Activated CD8-positive, alpha-beta memory T cell treated with anti-CD3 and anti-CD28 coated beads for 1 hour (primary cell): ENCODE results near the gene CHORDC1.
"Not testable (repeated sequence)": the region's sequence is repeated elsewhere in the genome, so short reads cannot be mapped to it uniquely, and the experiment has no call there.

Source experiments
- DNase-seq, 2 donors: peaks; one replicate each; pipeline ENCODE4 v3.0.0-alpha.2; 2020; ENCODE audit warnings: low read depth in 1 of 2; ENCODE audit errors: extremely low read depth in 1 of 2

The CHORDC1 gene

DNA sequence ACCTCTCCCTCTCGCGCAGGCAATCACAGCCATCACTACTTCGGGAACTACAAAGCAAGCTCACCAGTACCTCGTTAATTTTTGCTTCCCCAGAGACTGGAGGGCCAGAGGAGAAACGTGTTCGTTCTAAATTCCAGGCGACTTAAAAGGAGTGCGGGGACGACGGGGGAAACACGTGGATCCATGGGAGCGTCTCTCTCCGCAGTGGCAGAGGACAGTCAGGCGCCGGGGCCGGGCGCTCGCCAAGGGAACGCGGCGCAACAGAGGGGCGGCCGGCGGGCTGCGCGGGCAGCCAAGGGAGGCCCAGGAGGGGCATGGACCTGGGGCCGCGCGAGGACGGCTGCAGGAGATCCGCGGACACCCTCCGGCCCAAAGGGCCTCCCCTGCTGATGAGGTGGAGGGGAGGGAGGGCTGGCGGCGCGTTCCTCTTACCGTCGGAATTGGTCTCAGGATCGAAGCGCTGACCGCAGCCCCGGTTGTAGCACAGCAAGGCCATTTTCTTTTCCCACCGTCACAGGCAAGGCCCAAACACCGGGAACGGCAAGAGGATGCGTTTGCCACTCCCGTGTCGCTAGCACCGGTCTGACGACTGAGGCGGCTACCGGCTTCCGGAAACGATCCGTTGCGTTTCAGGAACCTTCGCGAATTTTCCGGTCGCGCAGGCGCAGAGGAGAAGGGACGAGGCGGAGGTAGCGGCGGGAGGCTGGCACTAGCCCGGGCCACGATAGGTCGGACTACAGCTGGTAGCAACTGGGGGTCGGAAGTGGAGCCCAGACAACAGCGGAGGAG, at the start of gene CHORDC1:
Gene CHORDC1 (minus strand): TSS at position 591 of the 789 bp plus-strand sequence. CDS start 95 bp downstream, at position 496.
- peak; percentile 81 to 93 for DNase-seq

DNA sequence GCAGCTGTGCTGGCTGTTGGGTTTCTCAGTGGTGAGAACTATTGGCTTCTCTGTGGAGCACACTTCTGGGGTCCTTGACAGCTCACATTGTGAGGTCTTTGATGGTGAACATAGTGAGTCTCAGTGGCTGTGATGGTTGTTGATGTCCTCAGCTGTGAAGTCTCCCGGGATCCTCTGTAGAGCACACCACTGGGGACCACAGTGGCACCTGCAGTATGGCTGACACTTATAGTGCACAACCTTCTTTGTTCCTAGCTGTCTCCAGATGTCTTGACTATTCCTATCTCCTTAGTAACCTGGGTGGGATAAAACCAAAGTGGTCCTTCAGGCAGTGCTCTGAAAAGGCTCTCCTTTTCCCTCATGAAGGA, 34.3 kb upstream of the CHORDC1 start:
- no peak for DNase-seq

DNA sequence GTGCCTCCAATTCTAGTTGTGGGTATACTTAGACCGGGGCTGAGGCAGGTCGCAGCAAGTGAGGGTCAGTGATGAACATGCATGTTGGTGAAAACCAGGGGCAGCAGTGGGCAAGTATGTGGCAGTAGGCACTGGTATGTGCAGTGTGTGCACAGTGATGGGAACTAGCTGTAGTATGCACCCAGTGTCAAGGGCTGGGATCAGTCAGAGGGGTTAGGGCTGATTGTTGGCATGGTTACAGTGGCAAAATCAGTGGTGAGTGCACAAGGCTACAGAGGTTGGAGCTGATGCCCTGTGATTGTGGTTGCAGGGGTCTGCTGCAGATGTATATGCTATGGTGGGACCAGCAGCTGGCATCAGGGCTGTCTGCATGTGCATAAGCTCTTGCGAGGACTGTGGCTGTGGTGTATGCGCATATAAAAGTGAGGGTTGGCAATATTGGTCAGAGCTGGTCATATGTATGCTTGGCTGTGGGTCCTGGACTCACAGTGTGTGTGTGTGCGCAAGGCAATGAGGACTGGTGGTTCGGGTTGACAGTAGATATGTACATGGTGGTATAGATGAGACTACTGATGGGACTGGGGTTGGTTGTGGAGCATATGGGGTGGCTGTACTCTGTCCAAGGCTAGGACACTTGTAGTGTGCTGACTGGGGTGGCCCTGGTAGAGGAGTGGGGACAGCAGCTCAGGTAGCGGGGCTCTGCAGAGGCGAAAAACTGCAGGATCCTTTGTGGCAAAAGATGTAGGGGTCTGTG, 33.7 kb upstream of the CHORDC1 start:
- no peak for DNase-seq

DNA sequence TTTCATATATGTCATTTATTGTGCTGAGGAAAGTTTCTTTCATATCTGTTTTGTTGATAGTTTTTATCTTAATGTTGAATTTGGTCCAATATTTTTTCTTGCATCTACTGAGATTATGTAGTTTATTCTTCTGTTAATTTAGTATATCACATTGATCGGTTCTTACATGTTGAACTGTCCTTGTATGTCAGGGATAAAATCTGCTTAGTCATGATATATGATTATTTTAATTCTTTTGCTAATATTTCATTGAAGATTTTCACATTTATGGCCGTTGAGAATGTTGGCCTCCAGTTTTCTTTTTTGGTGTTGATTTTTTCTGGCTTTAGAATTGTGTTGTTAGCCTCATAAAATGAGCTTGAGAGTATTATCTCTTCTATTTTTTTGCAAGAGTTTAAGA, 31.2 kb upstream of the CHORDC1 start:
- no peak for DNase-seq

DNA sequence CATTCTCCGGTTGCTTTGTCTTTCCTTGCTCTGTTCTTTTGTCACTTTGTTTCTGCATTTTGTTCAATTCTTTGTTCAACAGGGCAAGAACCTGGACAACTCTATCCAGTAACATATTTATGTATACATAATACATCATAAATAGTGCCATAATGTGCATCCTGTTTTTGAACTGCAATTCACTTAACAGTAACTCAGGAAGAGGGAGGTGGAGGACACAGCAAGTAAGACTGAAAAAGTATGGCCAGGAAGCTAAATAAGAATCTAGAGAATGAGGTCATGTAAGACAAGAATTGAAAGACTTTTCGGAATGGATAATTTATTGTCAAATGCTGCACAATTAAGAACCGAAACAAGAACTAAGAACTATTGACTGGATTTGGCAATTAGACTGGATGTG, 29.2 kb upstream of the CHORDC1 start:
- no peak for DNase-seq

DNA sequence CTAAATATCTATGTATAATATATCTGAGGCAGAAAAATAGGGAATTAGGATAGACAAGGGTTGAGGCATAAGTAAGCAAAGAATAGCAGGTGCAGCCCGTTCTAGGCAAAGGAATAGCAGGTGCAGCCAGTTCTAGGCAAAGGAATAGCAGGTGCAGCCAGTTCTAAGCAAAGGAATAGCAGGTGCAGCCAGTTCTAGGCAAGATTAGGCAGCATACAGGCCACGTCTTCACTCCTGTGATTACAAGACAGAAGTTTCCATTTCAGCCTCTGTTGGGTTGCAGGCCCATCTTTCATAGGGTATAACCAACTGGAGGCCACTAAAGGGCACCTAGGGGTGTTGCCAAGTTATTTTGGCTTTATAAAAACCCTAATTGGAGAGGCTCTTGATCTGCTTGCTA, 28.8 kb upstream of the CHORDC1 start:
- no peak for DNase-seq

DNA sequence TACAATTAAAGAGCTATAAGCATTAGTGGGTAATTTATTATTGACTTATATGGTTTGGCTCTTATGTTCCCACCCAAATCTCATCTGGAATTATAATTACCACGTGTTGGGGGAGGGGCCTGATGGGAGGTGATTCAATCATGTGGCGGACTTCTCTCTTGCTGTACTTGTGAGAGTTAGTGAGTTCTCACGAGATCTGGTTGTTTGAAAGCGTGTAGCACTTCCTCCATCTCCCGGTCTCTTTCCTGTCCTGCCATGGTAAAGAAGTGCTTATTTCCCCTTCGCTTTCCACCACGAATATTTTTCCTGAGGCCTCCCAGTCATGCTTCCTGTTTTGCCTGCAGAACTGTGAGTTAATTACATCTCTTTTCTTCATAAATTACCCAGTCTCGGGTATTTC, 28.1 kb upstream of the CHORDC1 start:
- DNase-seq: no peak

DNA sequence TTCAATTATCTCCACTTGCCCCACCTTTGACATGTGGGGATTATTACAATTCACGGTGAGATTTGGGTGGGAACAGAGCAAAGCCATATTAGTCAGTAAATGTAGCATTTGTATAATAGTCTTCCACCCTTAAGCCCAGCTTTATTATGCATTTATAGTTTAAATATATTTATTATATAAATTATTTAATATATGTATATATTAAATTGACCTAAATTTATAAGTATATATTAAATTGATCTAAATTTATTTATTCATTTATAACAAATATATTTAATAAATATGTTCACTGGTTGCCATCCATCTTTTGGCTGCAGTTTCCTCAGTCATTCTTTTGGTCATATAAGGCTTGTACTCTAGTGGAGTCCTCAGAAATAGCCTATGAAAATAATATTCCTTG, 23.6 kb upstream of the CHORDC1 start:
- no peak for DNase-seq

DNA sequence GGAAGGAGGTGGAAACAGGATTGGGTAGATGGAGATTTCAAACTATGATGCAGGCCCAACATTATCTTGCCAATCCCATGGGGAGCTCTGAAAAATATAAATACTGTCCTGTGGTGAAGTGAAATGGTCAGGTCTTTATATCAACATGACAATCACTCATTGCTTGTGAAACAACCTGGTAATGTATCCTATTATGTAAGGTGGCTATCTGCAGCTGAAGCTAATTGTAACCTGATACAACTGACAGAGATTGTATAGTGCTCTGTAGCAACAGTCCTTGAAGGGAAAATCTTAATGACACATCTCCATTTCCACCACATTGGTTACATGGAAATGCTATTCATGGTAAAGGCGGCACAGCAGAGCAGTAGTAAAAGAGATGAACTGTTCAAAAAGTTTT, 20.7 kb upstream of the CHORDC1 start:
- no peak for DNase-seq

DNA sequence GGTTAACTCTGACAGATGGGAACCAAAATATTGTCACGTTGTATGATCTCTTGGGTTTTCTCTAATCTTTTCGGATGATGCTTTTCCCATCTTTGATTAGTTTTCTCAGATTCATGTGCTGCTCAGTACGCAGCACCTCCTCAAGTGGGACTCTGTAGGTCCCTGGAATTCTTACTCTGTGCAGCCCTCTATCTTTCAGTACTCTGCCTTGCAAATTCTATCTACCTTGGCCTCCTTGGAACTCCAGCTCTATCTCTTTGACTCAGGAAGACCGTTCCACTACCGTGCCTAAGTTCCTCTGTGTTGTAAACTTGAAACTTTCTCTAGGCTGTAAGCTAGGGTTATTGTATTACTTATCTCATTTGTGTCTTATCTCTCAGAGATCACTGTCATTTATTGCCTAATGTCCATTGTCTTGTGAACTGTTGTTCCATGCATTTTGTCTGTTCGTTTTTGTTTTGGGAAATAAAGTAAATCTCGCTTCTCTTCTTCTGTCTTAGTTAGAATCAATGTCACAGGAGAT, 20.1 kb upstream of the CHORDC1 start:
- no peak for DNase-seq

DNA sequence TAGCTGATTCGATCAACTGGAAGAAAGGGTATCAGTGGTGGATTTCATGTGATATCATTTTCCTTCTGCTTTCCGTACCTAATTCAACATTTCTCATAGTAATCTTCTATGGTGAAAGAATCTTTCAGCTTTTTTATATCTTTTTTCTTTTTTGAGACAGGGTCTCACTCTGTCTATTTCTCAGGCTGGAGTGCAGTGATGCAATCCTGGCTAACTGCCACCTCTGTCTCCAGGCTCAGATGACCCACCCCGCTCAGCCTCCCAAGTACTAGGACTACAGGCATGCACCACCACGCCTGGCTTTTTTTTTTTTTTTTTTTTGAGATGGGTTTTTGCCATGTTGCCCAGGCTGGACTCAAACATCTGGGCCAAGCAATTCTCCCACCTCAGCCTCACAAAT, 18.6 kb upstream of the CHORDC1 start:
- no peak for DNase-seq

DNA sequence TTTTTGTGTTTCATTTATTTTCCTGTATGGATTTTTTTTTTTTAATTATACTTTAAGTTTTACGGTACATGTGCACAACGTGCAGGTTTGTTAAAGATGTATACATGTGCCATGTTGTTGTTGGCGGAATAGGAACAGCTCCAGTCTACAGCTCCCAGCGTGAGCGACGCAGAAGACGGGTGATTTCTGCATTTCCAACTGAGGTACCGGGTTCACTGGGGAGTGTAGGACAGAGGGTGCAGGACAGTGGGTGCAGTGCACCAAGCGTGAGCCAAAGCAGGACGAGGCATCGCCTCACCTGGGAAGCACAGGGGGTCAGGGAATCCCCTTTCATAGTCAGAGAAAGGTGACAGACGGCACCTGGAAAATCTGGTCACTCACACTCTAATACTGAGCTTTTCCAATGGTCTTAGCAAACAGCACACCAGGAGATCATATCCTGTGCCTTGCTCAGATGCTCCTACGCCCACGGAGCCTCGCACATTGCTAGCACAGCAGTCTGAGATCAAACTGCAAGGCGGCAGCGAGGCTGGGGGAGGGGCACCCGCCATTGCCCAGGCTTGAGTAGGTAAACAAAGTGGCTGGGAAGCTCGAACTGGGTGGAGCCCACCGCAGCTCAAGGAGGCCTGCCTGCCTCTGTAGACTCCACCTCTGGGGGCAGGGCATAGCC, 17.3 kb upstream of the CHORDC1 start:
- not testable (repeated sequence) for DNase-seq

DNA sequence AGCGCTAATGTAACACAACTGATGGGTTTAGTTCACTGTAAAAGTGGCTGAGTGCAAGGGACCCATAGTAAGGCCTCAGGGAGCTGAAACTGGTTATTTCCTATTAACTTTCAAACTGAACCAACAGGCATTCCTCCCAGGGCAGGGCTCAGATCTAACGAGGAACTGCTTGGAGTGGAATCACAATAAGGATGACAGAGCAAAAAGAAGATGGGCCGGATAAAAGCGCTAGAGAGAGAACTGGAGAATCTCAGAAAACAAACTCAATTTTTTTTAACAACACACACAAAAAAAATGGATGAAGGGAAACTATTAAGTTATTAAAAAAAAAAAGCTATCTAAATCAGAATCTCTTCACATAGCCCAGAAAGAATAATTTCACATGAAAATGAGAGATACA, 14.2 kb upstream of the CHORDC1 start:
- DNase-seq: no peak

DNA sequence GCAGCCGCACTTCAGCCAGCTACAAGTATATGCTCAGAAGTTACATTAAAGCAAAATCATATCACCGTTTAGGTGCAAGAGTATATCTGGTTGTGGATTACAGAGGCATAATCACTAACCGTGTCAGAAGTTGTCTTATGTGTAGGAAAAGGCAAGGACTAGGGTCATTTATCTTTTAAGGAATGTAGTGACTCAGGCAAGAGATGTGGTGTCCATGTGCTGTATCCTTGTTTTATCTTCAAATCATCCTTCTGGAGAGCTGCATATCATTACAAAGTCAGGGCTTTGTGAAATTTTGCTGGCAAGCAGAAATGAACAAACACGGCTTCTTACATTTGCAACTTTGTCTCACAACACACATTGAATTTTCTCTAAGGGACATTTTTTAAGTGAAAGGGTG, 12.7 kb upstream of the CHORDC1 start:
- DNase-seq: no peak

DNA sequence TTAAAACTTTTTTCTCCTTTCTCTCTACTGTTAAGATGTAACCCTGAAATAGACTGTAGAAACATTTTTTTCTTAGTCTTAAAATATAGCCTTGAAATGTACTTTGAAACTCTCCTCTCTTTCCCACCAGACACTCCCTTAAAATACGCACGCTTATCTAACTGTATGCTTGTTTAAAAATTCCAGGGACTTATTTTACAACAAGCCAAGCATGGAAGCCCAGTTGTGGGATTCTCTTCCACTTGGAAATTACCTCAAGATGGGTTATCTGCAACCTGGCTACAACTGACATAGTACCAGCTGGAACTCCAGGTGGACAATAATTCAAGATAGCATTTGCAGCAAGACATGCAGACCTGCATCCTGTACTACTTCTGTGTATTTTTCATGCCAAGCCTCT, 12.1 kb upstream of the CHORDC1 start:
- no peak for DNase-seq

DNA sequence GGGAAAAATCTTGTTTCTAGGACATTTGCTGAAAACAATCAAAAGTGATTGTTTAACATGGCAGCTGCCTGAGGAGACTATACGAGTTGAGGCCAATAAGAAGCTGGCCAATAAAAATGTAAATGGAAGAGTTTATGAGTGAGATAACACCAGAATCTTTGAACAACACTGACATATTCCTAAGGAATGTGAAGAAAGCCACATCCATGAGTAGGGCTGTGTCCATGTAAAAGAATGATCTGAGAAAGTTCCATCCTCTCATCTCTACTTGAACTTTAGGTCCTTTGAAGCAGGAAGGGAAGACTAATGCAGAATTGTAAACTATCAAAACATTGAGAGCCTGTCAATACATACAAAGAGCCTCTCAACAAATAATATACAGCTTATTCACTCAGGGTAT, 6.9 kb upstream of the CHORDC1 start:
- no peak for DNase-seq

DNA sequence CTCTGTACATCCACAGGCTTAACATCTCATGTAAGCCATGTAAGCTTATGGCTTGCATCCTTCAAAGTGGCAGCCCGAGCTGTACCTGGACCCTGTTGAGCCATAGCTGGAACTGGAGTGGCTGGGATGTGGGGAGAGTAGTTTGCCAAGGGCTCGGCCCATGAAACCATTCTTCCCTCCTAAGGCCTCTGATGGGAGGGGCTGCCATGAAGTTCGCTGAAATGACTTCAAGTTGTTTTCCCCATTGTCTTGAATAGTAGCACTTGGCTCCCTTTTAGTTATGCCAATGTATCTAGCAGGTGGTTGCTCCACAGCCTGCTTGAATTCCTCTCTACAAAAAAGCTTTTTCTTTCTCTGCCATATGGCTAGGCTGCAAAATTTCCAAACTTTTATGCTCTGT, 5.2 kb upstream of the CHORDC1 start:
- no peak for DNase-seq

DNA sequence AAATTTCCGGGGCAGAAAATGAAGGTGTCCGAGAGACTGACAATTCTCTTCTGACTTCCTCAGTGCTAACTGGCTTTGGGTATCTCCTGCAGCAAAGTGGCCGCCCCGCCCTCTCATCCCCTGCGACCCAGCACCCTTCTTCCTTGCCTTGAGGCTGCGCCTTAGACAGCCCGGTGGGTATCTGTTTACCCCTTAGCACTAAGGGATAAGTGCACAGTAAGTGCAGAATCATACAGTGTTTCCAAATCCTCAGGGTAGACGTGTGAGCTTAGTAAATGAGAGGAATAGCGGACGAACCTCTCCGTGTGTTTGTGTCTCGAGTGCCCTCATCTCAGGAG, 368 bp upstream of the CHORDC1 start:
- DNase-seq: no peak

DNA sequence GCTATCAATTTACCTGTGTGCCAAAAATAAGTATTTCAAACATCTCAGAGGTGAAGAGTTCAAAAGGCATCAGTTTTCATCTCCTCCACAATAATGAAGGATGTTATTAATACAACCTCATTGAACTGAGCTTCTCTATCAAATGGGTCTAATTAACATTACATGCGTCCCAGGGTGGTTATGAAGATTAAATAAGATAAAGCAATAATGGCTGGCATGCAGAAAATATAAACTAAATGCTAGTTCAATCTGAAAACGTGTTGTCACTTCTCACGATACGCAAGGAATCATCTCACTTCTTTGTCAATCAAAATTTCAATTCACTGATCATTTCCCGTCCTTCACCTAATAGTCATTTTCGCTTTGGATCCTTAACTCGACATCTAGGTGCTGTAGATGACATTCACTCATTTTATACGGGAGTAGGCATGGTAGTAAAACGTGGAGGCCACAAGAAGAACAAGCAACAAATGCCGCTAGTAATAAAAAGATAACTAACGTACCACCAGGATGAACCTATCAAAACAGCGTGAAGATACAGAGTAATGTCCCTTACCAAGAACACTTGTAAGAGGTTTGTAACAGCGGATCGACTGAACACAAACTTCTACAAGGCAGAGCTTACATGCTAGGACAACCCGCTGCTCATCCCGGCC, 918 bp downstream of the CHORDC1 start:
- DNase-seq: no peak

DNA sequence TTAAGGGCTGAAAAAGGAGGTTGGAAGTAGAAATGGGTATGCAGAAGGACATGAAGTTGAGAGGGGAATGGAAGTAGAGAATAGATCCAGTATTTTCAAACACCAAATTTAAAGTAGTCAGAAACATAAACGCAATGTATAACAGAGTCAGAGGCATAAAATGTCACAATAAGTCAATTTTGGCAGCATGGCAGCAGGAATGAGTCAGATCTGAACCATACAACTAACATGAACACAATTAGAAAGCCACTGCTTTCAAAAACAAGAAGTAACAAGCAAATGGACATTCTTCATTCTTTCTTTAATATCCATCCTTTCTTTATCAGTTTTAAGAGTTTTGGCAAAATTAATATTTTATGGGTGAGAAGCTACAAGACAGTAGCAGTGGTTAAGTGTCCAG, 2.5 kb downstream of the CHORDC1 start:
- DNase-seq: no peak

DNA sequence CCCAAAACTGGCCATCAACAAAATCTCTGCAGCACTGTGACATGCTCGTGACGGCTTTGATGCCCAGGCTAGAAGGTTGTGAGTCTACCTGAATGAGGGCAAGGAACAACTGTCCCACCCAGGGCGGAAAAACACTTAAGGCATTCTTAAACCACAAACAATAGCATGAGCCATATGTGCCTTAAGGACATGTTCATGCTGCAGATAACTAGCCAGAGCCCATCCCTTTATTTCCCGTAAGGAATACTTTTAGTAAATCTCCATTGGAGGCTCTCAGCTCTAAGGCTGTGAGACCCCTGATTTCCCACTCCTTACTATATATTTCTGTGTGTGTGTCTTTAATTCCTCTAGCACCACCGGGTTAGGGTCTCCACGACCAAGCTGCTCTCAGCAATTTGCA, 3.4 kb downstream of the CHORDC1 start:
- DNase-seq: no peak
